HG02943 (cell line): ENCODE data around the gene PRKCB.
"Not testable (repeated sequence)": the region's sequence is repeated elsewhere in the genome, so short reads cannot be mapped to it uniquely, and the experiment has no call there.

Experiments used
- ATAC-seq: cut with Tn5 transposase; IDR thresholded peaks from one replicate; pipeline ENCODE4 v1.9.1; 2021; ENCODE audit warnings: mild to moderate bottlenecking, low read depth, moderate library complexity; ENCODE audit not compliant: unreplicated experiment

PRKCB gene

DNA sequence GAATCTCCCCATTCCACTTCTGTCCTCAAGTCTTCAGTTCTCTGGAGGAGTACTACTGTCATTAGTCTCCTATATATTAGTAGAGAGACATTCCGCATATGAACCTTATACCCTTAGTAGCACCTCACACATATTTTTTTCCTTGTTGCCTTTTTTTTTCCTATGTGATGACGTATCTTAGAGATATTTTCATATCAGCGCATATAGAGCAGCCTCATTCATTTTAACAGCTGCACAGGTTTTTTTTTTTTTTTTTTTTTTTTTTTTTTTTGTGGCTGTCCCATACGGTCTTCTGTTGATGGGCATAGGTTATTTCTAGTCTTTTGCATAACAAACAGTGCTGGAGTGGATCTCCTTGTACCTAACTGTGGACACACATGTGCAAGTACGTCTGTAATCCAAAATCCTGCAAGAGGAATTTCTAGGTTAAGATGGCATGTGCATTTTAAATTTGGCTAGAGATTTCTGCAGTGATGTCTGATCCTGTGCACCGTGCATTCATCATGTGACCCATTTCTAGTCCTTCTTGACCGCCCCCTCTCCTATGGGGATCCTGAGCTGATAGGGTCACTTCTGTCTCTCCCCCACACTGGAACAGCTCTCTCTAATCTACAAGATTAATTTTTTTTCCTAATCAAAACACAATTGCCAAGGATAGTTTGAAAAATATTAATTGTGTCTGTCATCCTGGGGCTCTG lies 64.8 kb downstream of the PRKCB start:
- ATAC-seq: no peak

DNA sequence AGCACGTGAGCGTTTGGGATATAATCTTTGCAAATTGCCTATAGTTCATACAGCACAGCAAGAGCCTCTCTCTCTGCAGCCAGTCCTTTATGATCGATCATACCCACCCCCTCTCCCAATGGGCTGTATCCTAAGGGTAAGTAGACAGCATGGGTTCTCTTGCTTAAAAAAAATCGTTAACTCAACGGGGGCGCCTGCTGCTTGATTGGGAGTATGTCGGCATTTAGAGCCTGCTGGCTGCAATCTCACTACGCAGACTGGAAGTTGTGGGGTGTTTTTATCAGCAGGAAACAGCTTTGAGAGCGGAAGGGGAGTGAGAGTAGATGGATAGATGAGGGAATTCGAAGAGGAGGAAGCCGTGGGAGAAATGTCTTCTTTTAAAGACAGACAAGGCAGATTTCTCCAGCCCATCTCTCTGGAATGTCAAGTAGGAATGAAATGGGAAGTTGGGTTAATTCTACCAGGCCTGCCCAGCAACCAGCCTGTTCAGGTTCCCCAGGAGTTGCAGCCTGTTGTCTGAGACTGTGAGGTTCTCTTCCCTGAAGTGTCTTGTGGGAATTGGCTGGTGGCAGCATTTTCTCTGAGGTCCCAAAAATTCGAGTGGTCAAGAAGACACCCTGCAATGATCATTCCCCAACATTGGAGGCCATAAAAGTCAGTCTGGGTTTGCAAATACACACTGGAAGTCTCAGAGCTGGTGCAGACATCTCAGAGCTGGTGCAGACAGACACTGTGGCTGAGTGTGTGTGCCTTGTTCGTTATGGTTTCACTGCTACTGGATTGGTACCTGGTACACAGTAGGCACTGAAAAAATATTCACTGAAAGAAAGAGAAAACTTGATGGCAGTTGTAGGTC lies 65.6 kb downstream of the PRKCB start:
- no peak for ATAC-seq

DNA sequence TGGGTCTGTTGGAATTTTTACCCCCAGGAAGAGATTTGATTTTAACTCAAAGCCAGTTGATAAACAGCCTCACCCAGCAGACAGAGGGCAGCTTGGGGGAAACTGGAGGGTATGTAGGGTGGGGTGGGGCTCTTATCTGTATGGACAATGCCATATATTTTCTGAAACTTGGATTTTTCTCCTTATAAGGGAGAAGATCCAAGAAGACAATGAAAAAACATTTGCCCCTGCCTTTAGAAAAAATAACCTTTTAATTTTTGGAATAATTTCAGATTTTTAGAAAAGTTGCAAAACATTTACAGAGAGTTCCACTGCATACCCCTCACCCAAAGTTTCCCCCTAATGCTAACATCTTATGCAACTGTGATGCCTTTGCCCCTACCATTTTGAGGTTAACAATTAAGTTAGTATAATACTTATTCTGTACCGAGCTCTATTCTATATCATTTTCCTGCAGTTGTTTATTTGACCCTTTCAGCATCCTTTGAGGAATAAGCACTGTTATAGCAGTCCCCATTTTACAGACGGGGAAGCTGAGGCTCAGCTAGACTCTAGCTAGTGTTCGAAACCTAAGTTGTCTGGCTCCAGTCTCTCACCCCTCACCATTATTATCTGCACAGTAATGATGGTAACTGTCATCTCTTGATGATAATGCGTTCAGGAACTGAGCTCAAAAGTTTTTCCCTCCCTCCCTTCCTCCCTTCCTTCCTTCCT lies 66.4 kb downstream of the PRKCB start:
- ATAC-seq: no peak

DNA sequence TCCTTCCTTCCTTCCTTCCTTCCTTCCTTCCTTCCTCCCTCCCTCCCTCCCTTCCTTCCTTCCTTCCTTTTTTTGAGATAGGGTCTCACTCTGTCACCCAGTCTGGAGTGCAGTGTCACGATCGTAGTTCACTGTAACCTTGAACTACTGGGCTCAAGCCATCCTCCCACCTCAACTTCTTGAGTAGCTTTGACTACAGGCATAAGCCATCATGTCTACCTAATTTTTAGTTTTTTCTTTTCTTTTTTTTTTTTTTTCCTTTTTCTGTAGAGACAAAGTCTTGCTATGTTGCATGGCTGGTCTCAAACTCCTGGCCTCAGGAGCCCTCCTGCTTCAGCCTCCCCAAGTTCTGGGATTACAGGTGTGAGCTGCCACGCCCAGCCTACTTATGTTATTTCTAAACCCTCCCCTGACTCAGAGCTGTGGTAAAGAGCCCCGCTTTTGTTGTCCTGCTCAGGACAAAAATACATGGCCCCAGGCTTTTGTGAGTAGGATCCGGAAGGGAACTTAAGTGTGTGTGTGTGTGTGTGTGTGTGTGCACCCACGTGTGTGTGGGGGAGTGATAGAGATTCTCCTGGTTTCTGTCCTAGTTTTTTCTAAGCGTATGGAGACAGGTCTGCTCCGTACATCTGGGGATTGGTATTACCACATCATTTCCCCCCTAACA lies 67.1 kb downstream of the PRKCB start:
- no peak for ATAC-seq

DNA sequence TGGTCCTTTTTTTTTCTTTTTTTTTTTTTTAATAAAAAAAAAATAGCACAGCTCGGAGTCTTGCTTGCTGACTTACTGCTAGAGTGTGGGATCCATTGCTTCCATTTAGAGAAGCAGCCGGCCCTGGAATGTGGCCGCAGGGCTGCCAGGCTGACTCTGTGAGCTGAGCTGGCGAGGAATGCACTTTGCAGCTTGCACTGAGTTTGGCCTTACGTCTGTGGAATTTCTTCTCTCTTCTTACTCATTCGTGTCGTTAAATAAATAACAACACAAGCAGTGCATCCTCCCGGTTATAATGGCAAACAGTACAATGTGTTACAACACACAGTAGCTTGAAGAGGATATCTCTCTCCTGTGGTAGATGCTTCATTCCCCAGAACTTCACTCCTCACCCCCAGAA lies 69.2 kb downstream of the PRKCB start:
- no peak for ATAC-seq

DNA sequence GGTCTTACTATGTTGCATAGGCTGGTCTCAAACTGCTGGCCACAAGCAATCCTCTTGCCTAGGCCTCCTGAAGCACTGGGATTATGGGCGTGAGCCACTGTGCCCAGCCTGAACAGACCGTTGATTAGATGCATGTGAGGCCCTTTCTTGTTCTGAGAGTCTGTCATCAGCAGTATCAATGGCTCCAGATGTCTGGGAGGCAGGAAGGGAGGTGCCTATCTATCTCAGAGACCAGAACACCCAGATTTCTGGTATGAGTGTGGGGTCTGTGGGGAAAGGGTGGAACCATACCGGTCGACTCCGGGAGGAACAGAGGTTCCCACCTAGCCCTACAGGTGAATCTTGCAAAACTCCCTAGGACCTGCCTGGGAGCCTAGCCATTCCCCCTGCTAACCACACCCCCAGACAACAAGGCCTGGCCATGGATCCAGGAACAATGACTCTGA lies 71.7 kb downstream of the PRKCB start:
- no peak for ATAC-seq

DNA sequence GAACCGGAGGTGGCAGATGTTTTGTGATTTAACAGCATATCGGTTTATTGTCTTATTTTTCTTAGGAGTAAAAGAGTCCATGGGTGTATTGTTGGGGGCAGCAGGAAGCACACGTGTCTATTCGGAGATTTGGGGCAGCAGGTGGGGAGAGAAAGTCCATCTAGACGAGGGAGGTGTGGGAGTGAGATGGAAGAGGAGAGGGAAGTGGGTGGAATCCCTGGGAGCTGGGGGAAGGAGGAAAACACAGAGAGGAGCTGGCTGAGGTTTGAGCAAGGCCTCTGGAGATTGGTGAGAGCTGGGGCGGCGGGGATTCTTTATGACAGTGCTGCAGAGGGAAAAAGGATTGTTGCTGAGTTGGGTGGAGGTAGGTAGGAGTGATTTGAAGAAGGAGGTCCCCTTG lies 72.1 kb downstream of the PRKCB start:
- ATAC-seq: no peak

DNA sequence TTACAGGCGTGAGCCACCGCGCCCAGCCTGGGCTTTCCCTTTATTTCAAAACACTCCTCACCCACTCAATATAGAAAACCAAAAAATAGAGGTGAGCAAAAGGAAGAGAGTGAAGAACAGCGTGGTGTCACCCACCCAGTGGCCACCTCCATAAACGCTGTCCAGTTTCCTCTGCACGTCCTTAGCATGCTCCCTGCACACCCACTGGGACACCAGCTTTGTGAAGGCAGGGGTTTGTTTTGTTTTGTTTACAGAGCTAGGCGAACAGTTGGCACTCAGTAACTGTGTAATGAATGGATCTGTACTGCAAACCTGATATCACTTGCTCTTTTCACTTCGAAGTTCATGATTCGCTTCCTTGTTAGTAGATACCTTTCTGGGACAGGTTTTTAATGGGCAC lies 73.0 kb downstream of the PRKCB start:
- ATAC-seq: no peak

DNA sequence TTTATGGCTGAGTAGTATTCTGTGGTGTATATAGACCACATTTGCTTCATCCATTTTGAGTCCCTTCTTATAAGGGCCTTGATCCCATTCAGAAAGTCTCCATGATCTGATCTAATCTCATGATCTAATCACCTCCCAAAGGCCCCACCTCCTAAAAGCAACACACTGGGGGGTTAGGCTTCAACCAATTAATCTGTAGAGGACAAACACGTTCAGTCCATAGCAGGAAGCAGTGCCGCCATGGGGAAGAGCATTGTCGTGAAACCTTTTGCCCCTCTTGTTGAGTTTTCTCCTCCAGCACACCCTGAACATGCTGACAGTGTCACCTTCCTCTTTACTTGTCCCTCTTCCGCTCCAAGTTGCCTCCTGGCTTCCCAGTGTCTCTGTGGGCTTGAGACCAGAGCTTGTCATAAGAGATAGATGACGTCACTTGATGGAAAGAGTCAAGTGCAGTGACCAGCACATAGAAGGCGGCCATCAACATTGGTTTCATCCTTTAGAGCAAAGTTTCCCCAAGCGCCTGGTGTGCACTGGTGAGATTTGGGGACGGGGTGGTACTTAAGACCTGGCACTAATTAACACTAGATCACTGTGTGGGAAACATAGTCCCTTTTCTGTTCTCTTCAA lies 74.1 kb downstream of the PRKCB start:
- no peak for ATAC-seq

DNA sequence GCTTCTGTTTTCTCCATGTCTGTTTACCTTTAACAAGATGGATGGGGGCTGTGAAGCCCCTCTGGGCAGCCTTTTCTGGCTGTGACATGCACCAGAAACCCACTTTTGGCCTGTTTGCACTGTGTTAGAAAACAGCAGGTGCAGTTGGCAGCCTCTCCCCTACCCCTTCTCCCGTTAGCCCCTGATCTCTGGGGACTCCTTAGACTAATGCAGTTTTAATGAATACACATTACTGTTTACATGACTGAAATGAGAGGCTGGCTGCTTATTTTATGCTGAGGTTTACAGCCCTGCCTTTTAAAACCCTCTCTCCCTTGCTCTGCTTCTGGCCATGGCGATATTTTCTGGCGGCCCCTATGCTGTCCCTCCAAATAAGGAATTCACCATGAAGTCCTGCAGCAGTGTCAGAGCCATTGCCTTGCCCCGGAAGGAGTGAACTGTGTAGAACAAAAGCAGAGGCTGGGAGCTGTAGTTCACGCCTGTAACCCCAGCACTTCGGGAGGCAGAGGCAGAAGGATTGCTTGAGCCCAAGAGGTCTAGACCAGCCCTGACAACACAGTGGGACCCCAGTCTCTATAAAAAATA lies 79.3 kb downstream of the PRKCB start:
- ATAC-seq: no peak

DNA sequence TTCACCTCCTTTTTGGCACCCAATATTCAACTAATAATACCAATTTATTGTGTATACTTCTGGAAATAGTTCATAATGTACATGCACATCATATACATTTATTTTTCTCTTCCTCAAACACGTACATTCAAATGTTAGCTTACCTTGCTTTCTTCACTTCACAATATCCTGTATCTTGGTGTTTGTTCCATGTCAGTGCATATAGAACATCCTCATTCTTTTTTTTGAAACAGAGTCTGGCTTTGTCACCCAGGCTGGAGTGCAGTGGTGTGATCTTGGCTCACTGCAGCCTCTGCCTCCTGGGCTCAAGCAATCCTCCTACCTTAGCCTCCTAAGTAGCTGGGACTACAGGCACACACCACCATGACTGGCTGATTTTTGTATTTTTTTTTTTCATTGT lies 80.8 kb downstream of the PRKCB start:
- not testable (repeated sequence) for ATAC-seq

DNA sequence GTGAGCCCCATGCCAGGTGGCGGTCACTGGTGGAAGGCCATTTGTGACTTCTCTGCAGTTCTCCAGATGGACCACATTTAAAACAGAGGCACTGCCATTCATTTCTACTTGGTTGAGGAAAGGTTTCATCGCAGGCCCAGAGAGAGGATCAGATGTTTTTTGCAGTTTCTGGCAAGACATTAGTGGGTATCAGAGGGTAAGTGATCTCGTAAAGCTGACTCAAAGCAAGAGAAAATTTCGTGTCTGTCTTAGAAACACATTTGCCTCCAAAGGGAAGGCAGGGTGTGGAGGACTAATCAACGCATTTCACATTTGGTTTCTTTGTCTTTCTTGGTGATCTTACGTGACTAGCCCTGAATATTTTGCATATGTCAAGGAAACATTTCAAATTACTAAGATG lies 81.8 kb downstream of the PRKCB start:
- ATAC-seq: no peak

DNA sequence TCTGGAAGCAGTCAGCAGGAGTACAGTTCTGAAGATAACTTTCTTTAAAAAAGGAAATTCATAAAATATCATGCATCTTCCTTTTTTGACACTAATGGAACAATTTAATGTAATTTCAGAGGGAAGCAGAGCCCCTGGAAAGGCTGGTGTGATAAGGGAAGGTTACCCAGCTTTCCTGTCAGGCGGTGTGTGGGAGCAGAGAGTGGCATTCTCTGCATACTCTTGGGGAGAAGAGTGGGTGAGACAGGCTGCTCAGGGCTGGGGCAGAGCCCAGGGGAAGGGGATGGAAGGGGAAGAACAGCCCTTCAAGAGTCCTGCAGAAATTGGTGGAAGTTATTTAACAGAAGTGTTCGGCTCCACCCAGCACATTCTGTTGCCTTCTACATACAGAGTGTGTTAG lies 84.7 kb downstream of the PRKCB start:
- no peak for ATAC-seq

DNA sequence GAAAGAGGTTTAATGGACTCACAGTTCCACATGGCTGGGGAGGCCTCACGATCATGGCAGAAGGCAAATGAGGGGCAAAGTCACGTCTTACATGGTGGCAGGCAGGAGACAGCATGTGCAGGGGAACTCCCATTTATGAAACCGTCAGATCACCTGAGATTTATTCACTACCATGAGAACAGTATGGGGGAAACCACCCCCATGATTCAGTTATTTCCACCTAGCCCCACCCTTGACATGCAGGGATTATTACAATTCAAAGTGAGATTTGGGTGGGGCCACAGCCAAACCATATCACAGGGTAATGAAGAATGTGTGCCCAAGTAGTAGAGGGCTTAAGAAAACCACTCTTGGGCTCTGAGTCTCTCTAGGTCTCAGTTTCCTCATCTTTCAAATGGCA lies 85.1 kb downstream of the PRKCB start:
- ATAC-seq: no peak

DNA sequence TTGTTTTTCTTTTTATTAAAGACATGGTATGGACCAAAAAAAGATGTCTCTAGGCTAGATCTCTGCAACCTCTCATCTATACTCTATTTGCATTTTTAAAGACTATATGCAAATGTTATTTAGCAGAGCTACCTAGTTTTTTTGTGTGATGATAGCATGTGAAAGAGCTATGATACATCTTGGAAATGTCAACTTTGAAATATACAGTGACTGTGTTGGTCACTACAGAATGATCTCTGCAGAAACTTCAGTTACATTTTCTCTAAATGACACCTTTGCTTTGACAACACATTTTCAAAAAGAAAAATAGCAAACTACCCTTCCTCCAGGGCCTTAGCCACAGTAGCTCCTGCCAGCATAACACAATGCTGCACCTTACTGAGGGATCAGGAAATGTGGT lies 86.6 kb downstream of the PRKCB start:
- no peak for ATAC-seq

DNA sequence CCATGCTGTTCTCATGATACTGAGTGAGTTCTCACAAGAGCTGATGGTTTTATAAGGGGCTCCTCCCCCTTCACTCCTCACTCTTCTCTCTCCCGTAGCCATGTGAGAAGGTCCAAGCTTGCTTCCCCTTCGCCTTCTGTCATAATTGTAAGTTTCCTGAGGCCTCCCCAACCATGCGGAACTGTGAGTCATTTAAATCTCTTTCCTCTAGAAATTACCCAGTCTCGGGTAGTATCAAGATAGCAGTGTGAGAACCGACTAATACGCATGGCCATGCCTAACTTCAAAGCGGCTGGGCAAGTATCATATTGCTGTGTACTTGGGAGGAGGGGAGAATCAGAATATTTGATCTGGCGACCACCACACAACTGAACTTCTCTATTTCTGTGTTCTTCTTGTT lies 88.3 kb downstream of the PRKCB start:
- no peak for ATAC-seq

DNA sequence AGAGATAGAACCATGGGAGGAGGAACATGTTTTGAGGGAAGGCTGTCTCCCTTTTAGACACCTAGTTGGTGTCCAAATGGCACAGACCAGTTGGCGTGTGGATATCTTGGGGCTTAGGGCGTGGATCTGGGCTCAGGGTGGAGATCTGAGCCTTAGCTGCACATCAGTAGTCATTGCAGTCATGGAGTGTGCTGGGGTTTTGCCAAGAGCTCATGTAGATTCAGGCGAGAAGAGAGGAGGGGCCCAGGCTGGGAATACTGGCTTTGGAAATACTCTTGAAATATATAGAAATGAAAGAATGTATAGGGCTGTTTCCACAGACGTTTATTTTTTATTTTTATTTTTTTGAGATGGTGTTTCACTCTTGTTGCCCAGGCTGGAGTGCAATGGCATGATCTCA lies 92.0 kb downstream of the PRKCB start:
- no peak for ATAC-seq

DNA sequence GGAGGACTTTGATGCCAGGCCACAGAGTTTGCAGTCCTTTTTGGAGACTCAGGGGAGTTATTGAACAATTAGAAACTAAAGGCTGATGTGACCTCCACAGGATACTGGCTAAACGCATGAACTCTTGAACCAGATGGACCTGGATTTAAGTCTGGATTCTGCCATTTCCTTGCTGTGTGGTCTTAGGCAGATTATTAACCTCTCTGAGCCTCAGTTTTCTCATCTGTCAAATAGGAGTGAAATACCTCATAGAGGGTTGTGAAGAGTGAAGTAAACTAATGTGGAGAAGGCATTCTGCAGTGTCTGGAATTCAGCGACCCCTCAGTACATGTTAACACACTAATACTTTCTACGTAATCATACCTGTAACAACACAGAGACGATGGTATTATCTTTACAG lies 93.5 kb downstream of the PRKCB start:
- ATAC-seq: no peak

DNA sequence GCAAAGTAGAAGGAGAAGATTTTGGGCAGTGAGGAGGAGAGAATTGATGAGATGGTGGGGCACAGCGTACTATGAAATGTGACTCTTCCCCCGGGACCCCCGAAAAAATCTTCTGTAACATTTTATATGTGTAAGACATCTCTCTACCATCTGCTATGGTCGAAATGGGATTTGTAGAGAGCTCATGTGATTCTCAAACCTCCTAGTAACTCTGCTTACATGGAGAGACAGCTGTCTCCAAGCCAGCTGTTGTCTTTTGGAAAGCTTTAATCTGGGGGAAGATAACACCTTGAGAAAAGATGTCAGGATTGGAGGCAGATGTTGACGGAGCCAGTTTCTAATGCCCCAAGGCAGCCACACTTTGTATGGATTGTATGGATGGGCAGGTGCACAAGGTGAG lies 94.1 kb downstream of the PRKCB start:
- no peak for ATAC-seq

DNA sequence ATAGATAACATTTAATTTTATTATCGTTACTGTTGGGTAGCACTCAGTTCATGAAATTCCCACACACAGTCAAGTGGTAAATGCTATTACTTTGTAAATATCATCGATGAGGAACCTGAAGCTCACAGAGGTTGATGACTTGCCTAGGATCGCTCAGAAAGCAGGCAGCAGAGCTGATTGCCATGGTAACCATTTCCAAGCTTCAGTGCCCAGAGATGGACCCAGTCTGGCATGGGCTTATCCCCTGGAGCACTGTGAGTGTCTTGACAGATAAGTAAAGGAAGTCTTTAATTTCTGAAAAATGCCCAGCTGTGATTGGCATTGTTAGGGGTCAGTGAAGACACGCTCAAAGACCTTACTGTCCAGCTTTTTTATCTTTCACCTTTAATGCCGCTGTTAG lies 95.0 kb downstream of the PRKCB start:
- ATAC-seq: no peak
